K562 (cell line): ENCODE measurements around the gene SCAP. TPM values are rescaled to one million over a fixed set of nuclear protein-coding genes. Genes with fewer than 3 reads are reported as not detected.

ENCODE experiments used
- ATAC-seq: fragments of 200-7000 bp; cut with Tn5 transposase; 3 replicates; pipeline ENCODE4 v1.9.1; 2020; ENCODE audit warnings: moderate library complexity
- BruUV-seq: library from RNA; stranded (reverse); fragments of 400-500 nt; replicated peaks from 2 replicates; lab custom pipeline; 2021; lab: Mats Ljungman, UMichigan
- CTCF ChIA-PET: fragments of 300-600 bp; formaldehyde crosslinking; extraction: SDS; loops from one replicate; lab custom pipeline; 2021; ENCODE audit warnings: low intra/inter-chr PET ratio; lab: Yijun Ruan, JAX
- POLR2A ChIA-PET: fragments of 300-600, 350-650 bp; sonication (Branson Sonifier 250); formaldehyde crosslinking; extraction: SDS; loops from one replicate; lab custom pipeline; 2021; ENCODE audit warnings: antibody characterized with exemption, inconsistent platforms; lab: Yijun Ruan, JAX
- DNase-seq, 4 experiments: peaks; one replicate each; pipeline versions ENCODE4 v3.0.0 to v3.0.0-alpha.2; 2011 to 2018; ENCODE audit warnings: low spot score in 3 of 4, mixed read lengths in 3 of 4; ENCODE audit errors: extremely low read depth in 1 of 4
- FAIRE-seq: peaks from 2 replicates; lab custom pipeline; 2011; peaks lifted over from hg19 to GRCh38; lab: Jason Lieb, UNC
- H2AFZ ChIP-seq: 2 replicates; pipeline ENCODE4 v1.6.0; 2011; ENCODE audit warnings: low read depth, low read length, control low read depth, inconsistent platforms
- H3K27ac ChIP-seq: fragments of 200-600 bp; 3 replicates; pipeline ENCODE4 v1.8.0; 2011; ENCODE audit warnings: low read depth, mild to moderate bottlenecking, control low read depth, inconsistent platforms, low read length, moderate library complexity, mixed read lengths; ENCODE audit errors: extremely low read depth
- H3K27me3 ChIP-seq, 2 experiments: fragments of 300-600 bp in 1 of 2; 2 replicates in 1 of 2; 3 replicates in 1 of 2; pipeline versions ENCODE4 v1.6.0 to v1.8.0; 2011; ENCODE audit warnings: inconsistent platforms in 2 of 2, low read length in 2 of 2, mild to moderate bottlenecking in 1 of 2, mixed read lengths in 1 of 2, moderate library complexity in 1 of 2; ENCODE audit not compliant: control insufficient read depth in 2 of 2, insufficient read depth in 2 of 2
- H3K36me3 ChIP-seq: fragments of 300-600 bp; 3 replicates; pipeline ENCODE4 v1.8.0; 2011; ENCODE audit warnings: mild to moderate bottlenecking, low read length, inconsistent platforms; ENCODE audit not compliant: control insufficient read depth, insufficient read depth
- H3K4me1 ChIP-seq, 2 experiments: fragments of 200-600 bp in 1 of 2; replicated peaks in 1 of 2; 2 replicates in 1 of 2; 3 replicates in 1 of 2; pipeline versions ENCODE4 v1.5.1 to v1.8.0; 2011; ENCODE audit warnings: inconsistent platforms in 2 of 2, low read length in 2 of 2, mild to moderate bottlenecking in 1 of 2, mixed read lengths in 1 of 2, moderate library complexity in 1 of 2; ENCODE audit not compliant: control insufficient read depth in 2 of 2, insufficient read depth in 2 of 2
- H3K4me2 ChIP-seq: 2 replicates; pipeline ENCODE4 v1.6.1; 2011; ENCODE audit warnings: low read length, control low read depth, inconsistent platforms, mixed read lengths; ENCODE audit not compliant: insufficient read depth
- H3K4me3 ChIP-seq: fragments of 200-600 bp; sonication (generic), shearing (Covaris generic); 2 replicates; pipeline ENCODE4 v1.5.1; 2016; ENCODE audit warnings: control low read depth, inconsistent platforms
- H3K79me2 ChIP-seq: fragments of 200-600 bp; 3 replicates; pipeline ENCODE4 v1.8.0; 2011; ENCODE audit warnings: low read length, inconsistent platforms; ENCODE audit not compliant: control insufficient read depth, insufficient read depth
- H3K9ac ChIP-seq, 2 experiments: 2 replicates each; pipeline versions ENCODE4 v1.6.0 to v1.6.1; 2011; ENCODE audit warnings: low read depth in 2 of 2, low read length in 2 of 2, control low read depth in 1 of 2, inconsistent platforms in 1 of 2, mild to moderate bottlenecking in 1 of 2, mixed read lengths in 1 of 2; ENCODE audit not compliant: insufficient read depth in 1 of 2
- H3K9me1 ChIP-seq: one replicate; pipeline ENCODE4 v1.6.0; 2011; ENCODE audit warnings: inconsistent platforms, mild to moderate bottlenecking, low read length, moderate library complexity; ENCODE audit not compliant: control insufficient read depth, insufficient read depth
- H3K9me3 ChIP-seq: replicated peaks from 2 replicates; pipeline ENCODE4 v1.5.1; 2011; ENCODE audit warnings: low read depth, low read length, inconsistent platforms; ENCODE audit not compliant: control insufficient read depth, insufficient read depth
- H4K20me1 ChIP-seq: replicated peaks from 2 replicates; pipeline ENCODE4 v1.6.1; 2011; ENCODE audit warnings: low read length, inconsistent platforms, mixed read lengths; ENCODE audit not compliant: control insufficient read depth, insufficient read depth
- CTCF ChIP-seq, 3 experiments: IDR thresholded peaks in 2 of 3; conservative IDR thresholded peaks in 1 of 3; 2 replicates each; pipeline ENCODE4 v1.5.1; 2011 to 2012; ENCODE audit warnings: low read length in 3 of 3, mild to moderate bottlenecking in 3 of 3, control low read depth in 2 of 3, improper control_type of control experiment in 1 of 3, inconsistent platforms in 1 of 3, low read depth in 1 of 3, mixed read lengths in 1 of 3, moderate library complexity in 1 of 3; ENCODE audit not compliant: insufficient read depth in 2 of 3
- ETV1 ChIP-seq: fragments of 450-650 bp; conservative IDR thresholded peaks from 2 replicates; pipeline ENCODE4 v1.6.1; 2016; ENCODE audit warnings: missing genetic modification characterization, control low read depth, low read depth, missing compliant biosample characterization
- HCFC1 ChIP-seq: IDR thresholded peaks from 2 replicates; pipeline ENCODE4 v1.6.1; 2012; ENCODE audit warnings: low read depth, low read length, improper control_type of control experiment
- MCM5 ChIP-seq: fragments of 450-650 bp; IDR thresholded peaks from 2 replicates; pipeline ENCODE4 v1.6.1; 2016; ENCODE audit warnings: low read depth
- NR2C2 ChIP-seq, 2 experiments: fragments of 200-800 bp in 1 of 2; sonication (Bioruptor generic) in 1 of 2; sonication (generic) in 1 of 2; formaldehyde crosslinking in 1 of 2; IDR thresholded peaks; 2 replicates each; pipeline versions ENCODE4 v1.6.1 to v1.8.0; 2016 to 2022; ENCODE audit warnings: mild to moderate bottlenecking in 1 of 2, missing compliant biosample characterization in 1 of 2, missing genetic modification characterization in 1 of 2, missing genetic modification reagents in 1 of 2
- PHF21A ChIP-seq: fragments of 450-650 bp; IDR thresholded peaks from 2 replicates; pipeline ENCODE4 v1.6.1; 2017; ENCODE audit warnings: low read depth, borderline replicate concordance
- TCF3 ChIP-seq: sonication (generic); formaldehyde crosslinking; IDR thresholded peaks from 2 replicates; pipeline ENCODE4 v1.4.0; 2020; ENCODE audit warnings: mild to moderate bottlenecking, missing genetic modification reagents
- TEAD4 ChIP-seq, 2 experiments: sonication (generic) in 1 of 2; formaldehyde crosslinking in 1 of 2; IDR thresholded peaks; 2 replicates each; pipeline versions ENCODE4 v1.6.1 to v1.8.0; 2012 to 2022; ENCODE audit warnings: borderline replicate concordance in 1 of 2, inconsistent platforms in 1 of 2, low read length in 1 of 2, mild to moderate bottlenecking in 1 of 2, missing genetic modification reagents in 1 of 2
- ZBTB33 ChIP-seq: sonication (generic); formaldehyde crosslinking; IDR thresholded peaks from 2 replicates; pipeline ENCODE4 v1.8.1; 2023; ENCODE audit warnings: mild to moderate bottlenecking, missing genetic modification reagents
- WGBS: fragments of 100-300 bp; shearing (Covaris generic); methylation state at CpG from one replicate; pipeline ENCODE4 v1.1.6; 2016; ENCODE audit warnings: low coverage, mixed read lengths; ENCODE audit not compliant: insufficient coverage; ENCODE audit errors: missing lambda C conversion rate; 5-methylcytosine and 5-hydroxymethylcytosine counted together
- in situ Hi-C: fragments of 300-500 bp; cut with MboI; formaldehyde crosslinking; loops from 4 replicates; pipeline ENCODE4 v1.15.0; 2018; ENCODE audit warnings: inconsistent platforms, mixed read lengths
- intact Hi-C: fragments of 100-400 bp; cut with micrococcal nuclease; formaldehyde crosslinking; loops from 2 replicates; pipeline ENCODE4 v1.14.2; 2022
- polyA plus RNA-seq, 8 experiments: library from polyadenylated mRNA; depleted of rRNA in 4 of 8; stranded (reverse) in 5 of 8; unstranded in 3 of 8; fragments of >200 nt; fragmentation: Nextera tagmentation in 2 of 8; fragmentation: Illumina TruSeq in 1 of 8; extraction: Ambion mirVana in 2 of 8; extraction: Trizol in 1 of 8; gene quantifications; 2 replicates each; pipeline versions ENCODE4 v1.2.1 to v1.2.3, GENCODE V29; 2011 to 2014; ENCODE audit warnings: inconsistent platforms in 1 of 8, missing spikeins in 1 of 8
- total RNA-seq, 7 experiments: library from RNA; depleted of rRNA in 6 of 7; stranded (reverse); fragments of >200 nt in 6 of 7; fragmentation: Illumina TruSeq in 2 of 7; extraction: Trizol in 2 of 7; gene quantifications; 2 replicates each; pipeline versions ENCODE4 v1.2.1 to v1.2.3, GENCODE V29; 2011 to 2021; ENCODE audit warnings: low replicate concordance in 1 of 7
- TF ChIP-seq, protein P1 (sequence below), 2 experiments: IDR thresholded peaks; 2 replicates each; pipeline ENCODE4 v1.6.1; 2012; ENCODE audit warnings: improper control_type of control experiment in 2 of 2, low read depth in 2 of 2, low read length in 2 of 2, borderline replicate concordance in 1 of 2

The SCAP gene
- total and polyA plus RNA-seq, 9 of the 15 experiments (the other 6 are each of a cell fraction or from before 2014, with no cell fraction given), result 2.6 to 104 (median 37.8) TPM

DNA sequence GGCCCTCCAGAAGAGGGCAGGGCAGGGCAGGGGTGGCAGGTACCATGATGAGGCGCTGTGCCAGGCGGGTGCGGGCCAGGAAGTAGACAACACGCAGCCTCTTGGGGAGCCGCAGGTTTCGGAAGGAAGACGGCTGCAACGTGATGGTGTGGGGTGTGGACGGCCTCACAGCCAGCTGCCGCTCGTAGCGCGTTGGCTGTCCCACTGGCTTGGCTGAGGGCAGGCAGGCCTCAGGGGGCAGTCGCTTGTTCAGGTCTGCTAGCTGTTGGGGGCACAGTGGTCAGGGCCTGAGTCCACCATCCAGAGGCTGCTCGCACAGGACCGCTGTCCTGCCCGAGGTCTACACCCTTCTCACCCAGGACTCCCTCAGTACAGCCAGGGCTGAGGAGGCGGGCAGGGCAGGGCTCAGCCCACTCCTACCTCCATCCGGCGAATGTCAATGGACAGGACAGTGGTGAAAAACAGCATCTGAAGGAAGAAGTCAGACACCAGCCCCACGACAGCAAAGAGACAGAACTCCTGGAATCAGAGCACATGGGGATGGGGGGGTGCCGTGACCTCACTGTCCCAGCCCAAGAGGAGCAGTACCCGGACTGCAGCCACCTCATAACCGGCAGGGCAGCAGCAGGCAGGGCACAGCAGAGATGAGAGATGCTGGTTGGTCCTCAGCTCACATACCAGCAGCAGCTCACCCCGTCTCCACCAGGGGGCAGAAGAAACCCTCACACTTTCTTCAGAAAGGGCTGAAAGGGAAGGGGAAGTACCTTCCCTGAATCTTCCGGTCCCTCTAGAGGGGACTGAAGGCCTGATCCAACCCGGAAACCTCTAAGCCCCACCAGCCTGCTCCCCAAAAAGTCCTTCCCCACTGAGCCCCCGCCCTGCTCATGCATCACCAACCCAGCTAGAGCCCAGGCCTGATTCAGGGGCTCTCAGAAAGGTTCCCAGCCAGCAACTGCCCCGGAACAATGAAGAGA lies 54.9 kb downstream of the SCAP start:
- peak overlapping the region; percentile 61 for H3K27ac ChIP-seq
- ATAC-seq (peak; percentile 95), DNase-seq (peak; percentile 90 to 95 (median 91)), FAIRE-seq (peak; percentile 100)
- peak overlapping the region; percentile 70 for H2AFZ ChIP-seq
- H3K4me3 ChIP-seq, result no peak overlapping the region
- peaks cover 83% of the 10 kb centered on the region for H3K36me3 ChIP-seq
- peak overlapping the region; percentile 18 to 62; a peak in 2 of 4 replicates for H3K9ac ChIP-seq
- WGBS, result 65% methylated on average over 28 of the region's 29 CpGs
- H3K79me2 ChIP-seq, result no peaks in the 10 kb centered on the region; the same call in 2 of the 3 replicates
- peaks cover 4% of the 10 kb centered on the region; the same call in 1 of the 2 replicates for H4K20me1 ChIP-seq
- no peaks in the 10 kb centered on the region for H3K9me3 ChIP-seq
- BruUV-seq, result no TSS peak
- H3K4me1 ChIP-seq, result peaks cover 6 to 50% of the 10 kb centered on the region in 2 experiments; a peak in 3 of 5 replicates
- peak overlapping the region; percentile 2; the same call in 1 of the 2 replicates for H3K4me2 ChIP-seq
- intact Hi-C loops, result loop anchor here (1.0 to 5.0 kb wide), 4 partner anchors 55 to 732 kb away; partner anchors contain the start of genes ELP6 and SCAP
- no peaks in the 10 kb centered on the region for H3K27me3 ChIP-seq
- in situ Hi-C loops, result loop anchor here (5.0 kb wide), 2 partner anchors 92 to 367 kb away; partner anchors contain the start of gene ELP6
- CTCF ChIA-PET, result interaction anchor here (0.6 to 2.3 kb wide), 6 partner anchors 15 to 737 kb away, joined by 3 to 17 read pairs (median 4); partner anchors contain the start of gene ELP6
- H3K9me1 ChIP-seq, result no peaks in the 10 kb centered on the region
- POLR2A ChIA-PET, result interaction anchor here (0.6 to 1.3 kb wide), 13 partner anchors 8 to 730 kb away, joined by 3 to 6 read pairs (median 3); partner anchors contain the start of genes DHX30 and SCAP
- TF ChIP-seq ETV1 (tag) (peak; percentile 73), PHF21A (0 out of 2 replicates have a peak, but pooled peaks have one; percentile 22), TEAD4 (IDR thresholded peaks at IDR 0.05; ENCODE audit: low read length) (peak; percentile 95), TEAD4 (CRISPR knock-in tag; IDR thresholded peaks at IDR 0.05; ENCODE audit: borderline replicate concordance) (peak; percentile 97), HCFC1 (peak; percentile 61), ZBTB33 (CRISPR knock-in tag) (peak; percentile 61), MCM5 (no peak), CTCF (IDR thresholded peaks at IDR 0.05 in 2 of 3, conservative IDR thresholded peaks at IDR 0.05 in 1 of 3; ENCODE audit: insufficient read depth in 2 of 3, low read depth in 1 of 3, low read length in 3 of 3) (peak; percentile 95 to 98 (median 97)), NR2C2 (CRISPR knock-in tag; IDR thresholded peaks at IDR 0.05) (0 out of 2 replicates have a peak, but pooled peaks have one; percentile 69), NR2C2 (tag; IDR thresholded peaks at IDR 0.05) (peak; percentile 81), TCF3 (CRISPR knock-in tag) (peak; percentile 13; the same call in 1 of the 2 replicates)
- TF ChIP-seq, protein P1, sequence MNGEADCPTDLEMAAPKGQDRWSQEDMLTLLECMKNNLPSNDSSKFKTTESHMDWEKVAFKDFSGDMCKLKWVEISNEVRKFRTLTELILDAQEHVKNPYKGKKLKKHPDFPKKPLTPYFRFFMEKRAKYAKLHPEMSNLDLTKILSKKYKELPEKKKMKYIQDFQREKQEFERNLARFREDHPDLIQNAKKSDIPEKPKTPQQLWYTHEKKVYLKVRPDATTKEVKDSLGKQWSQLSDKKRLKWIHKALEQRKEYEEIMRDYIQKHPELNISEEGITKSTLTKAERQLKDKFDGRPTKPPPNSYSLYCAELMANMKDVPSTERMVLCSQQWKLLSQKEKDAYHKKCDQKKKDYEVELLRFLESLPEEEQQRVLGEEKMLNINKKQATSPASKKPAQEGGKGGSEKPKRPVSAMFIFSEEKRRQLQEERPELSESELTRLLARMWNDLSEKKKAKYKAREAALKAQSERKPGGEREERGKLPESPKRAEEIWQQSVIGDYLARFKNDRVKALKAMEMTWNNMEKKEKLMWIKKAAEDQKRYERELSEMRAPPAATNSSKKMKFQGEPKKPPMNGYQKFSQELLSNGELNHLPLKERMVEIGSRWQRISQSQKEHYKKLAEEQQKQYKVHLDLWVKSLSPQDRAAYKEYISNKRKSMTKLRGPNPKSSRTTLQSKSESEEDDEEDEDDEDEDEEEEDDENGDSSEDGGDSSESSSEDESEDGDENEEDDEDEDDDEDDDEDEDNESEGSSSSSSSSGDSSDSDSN (IDR thresholded peaks at IDR 0.05; ENCODE audit: borderline replicate concordance in 1 of 2, low read depth in 2 of 2, low read length in 2 of 2), result peak in 1 of 2 experiments; percentile 65; a peak in 1 of 4 replicates
